ENCODE results near the gene TAB2. TPM values are rescaled to one million over a fixed set of nuclear protein-coding genes. Genes with fewer than 3 reads are reported as not detected.
"Not testable (repeated sequence)": the region's sequence is repeated elsewhere in the genome, so short reads cannot be mapped to it uniquely, and the experiment has no call there.

TAB2 gene
- total RNA-seq, 1 donor from 2014 or later: 50.6 TPM

DNA sequence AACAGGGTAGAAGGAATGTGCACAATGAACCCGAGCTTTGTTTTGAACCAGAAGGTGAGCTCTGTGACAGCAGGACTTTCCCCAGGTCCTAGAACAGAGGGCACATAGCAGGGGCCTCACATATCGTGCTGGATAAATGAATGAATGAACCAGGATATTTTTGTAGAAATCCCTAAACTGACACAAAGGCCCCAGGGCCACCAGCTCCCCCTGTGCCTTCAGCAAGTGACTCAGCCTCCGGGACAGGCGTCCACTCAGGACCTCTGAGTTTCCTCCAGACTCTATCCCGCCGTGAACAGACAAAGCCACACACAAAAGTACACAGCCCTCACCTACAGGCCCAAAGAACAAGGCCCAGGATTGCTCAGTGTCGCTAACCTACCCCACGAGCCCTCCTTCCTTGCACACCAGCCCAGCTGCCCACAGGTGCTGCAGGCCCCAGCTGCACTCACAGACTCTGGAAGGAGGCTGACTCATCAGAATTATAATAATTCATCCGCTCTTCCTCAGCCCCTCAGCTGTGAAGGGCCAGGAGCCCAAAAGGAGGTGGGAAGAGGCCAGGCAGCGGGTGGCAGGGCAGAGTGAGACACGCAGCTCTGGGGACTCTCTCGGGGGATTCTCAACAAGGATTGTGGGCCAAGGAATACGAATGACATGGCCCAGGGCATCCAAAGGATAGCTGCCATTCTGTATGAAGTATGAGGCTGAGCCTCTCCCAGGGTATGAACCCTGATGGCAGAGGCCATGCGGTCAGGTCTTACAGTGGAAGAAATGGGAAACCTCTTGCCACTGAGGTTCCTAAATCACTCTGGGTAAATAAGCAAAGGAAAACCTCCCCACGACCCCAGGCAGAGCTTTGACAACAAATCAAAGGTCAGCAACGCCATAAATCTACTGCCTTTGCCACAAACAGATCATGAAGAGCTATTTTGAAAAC is 123.5 kb downstream of the TAB2 start:
- H3K27ac Mint-ChIP-seq (ENCODE audit: unreplicated experiment): no peak overlapping the region
- H3K4me3 Mint-ChIP-seq (ENCODE audit: unreplicated experiment): no peak overlapping the region

GRCh38 chr6:149441740-149442139 is 124.2 kb downstream of the TAB2 start:
- TF ChIP-seq, protein P1, sequence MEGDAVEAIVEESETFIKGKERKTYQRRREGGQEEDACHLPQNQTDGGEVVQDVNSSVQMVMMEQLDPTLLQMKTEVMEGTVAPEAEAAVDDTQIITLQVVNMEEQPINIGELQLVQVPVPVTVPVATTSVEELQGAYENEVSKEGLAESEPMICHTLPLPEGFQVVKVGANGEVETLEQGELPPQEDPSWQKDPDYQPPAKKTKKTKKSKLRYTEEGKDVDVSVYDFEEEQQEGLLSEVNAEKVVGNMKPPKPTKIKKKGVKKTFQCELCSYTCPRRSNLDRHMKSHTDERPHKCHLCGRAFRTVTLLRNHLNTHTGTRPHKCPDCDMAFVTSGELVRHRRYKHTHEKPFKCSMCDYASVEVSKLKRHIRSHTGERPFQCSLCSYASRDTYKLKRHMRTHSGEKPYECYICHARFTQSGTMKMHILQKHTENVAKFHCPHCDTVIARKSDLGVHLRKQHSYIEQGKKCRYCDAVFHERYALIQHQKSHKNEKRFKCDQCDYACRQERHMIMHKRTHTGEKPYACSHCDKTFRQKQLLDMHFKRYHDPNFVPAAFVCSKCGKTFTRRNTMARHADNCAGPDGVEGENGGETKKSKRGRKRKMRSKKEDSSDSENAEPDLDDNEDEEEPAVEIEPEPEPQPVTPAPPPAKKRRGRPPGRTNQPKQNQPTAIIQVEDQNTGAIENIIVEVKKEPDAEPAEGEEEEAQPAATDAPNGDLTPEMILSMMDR (IDR thresholded peaks at IDR 0.05): no peak
- peaks cover 7% of the 10 kb centered on the region for H3K4me1 Mint-ChIP-seq (ENCODE audit: unreplicated experiment)
- no peak overlapping the region for H3K4me3 Mint-ChIP-seq (ENCODE audit: unreplicated experiment)
- H3K27me3 Mint-ChIP-seq (ENCODE audit: unreplicated experiment): no peaks in the 10 kb centered on the region
- no peak for DNase-seq (ENCODE audit: extremely low spot score, unreplicated experiment)
- no peaks in the 10 kb centered on the region for H3K9me3 Mint-ChIP-seq (ENCODE audit: unreplicated experiment)
- no peak overlapping the region for H3K27ac Mint-ChIP-seq (ENCODE audit: unreplicated experiment)
- no peaks in the 10 kb centered on the region for H3K36me3 Mint-ChIP-seq (ENCODE audit: unreplicated experiment)

More for the DNA sequence above, 123.5 kb downstream of the TAB2 start:
- no peaks in the 10 kb centered on the region for H3K36me3 Mint-ChIP-seq (ENCODE audit: unreplicated experiment)
- no peaks in the 10 kb centered on the region for H3K9me3 Mint-ChIP-seq (ENCODE audit: unreplicated experiment)
- TF ChIP-seq, protein P1 (IDR thresholded peaks at IDR 0.05): no peak
- no peaks in the 10 kb centered on the region for H3K27me3 Mint-ChIP-seq (ENCODE audit: unreplicated experiment)
- H3K4me1 Mint-ChIP-seq (ENCODE audit: unreplicated experiment): peaks cover 7% of the 10 kb centered on the region
- DNase-seq (ENCODE audit: extremely low spot score, unreplicated experiment): no peak

GRCh38 chr6:149443411-149444181 is 126.1 kb downstream of the TAB2 start:
- peaks cover 7% of the 10 kb centered on the region for H3K4me1 Mint-ChIP-seq (ENCODE audit: unreplicated experiment)
- H3K4me3 Mint-ChIP-seq (ENCODE audit: unreplicated experiment): no peak overlapping the region
- no peak overlapping the region for H3K27ac Mint-ChIP-seq (ENCODE audit: unreplicated experiment)
- no peaks in the 10 kb centered on the region for H3K9me3 Mint-ChIP-seq (ENCODE audit: unreplicated experiment)
- TF ChIP-seq, protein P1 (IDR thresholded peaks at IDR 0.05): no peak
- no peaks in the 10 kb centered on the region for H3K36me3 Mint-ChIP-seq (ENCODE audit: unreplicated experiment)
- H3K27me3 Mint-ChIP-seq (ENCODE audit: unreplicated experiment): no peaks in the 10 kb centered on the region
- no peak for DNase-seq (ENCODE audit: extremely low spot score, unreplicated experiment)

GRCh38 chr6:149444360-149445094 is 127.0 kb downstream of the TAB2 start:
- H3K27me3 Mint-ChIP-seq (ENCODE audit: unreplicated experiment); H3K27ac Mint-ChIP-seq (ENCODE audit: unreplicated experiment); H3K9me3 Mint-ChIP-seq (ENCODE audit: unreplicated experiment); H3K4me3 Mint-ChIP-seq (ENCODE audit: unreplicated experiment); H3K4me1 Mint-ChIP-seq (ENCODE audit: unreplicated experiment); H3K36me3 Mint-ChIP-seq (ENCODE audit: unreplicated experiment); DNase-seq (ENCODE audit: extremely low spot score, unreplicated experiment): not testable (repeated sequence)

DNA sequence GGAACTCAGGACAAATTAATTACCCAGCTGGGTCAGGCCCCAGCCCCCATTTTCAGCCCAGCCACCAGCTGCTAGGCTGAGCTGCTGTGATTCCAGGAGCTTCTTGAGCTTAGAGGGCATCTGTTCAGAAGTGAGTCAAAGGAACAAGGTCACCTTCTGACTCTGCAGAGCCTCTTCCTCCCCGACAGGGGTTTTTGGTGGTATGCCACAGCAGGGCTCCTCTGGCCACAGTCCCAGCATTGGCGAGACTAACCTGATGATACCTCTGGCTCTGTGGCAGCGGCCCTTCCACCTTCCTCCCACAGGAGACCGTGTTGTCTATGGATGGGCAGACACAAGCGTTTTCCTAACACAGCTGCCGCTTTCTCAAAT is 127.6 kb downstream of the TAB2 start:
- TF ChIP-seq, protein P1 (IDR thresholded peaks at IDR 0.05): no peak
- H3K27me3 Mint-ChIP-seq (ENCODE audit: unreplicated experiment): no peaks in the 10 kb centered on the region
- no peak overlapping the region for H3K4me3 Mint-ChIP-seq (ENCODE audit: unreplicated experiment)
- H3K36me3 Mint-ChIP-seq (ENCODE audit: unreplicated experiment): no peaks in the 10 kb centered on the region
- no peak for DNase-seq (ENCODE audit: extremely low spot score, unreplicated experiment)
- H3K9me3 Mint-ChIP-seq (ENCODE audit: unreplicated experiment): no peaks in the 10 kb centered on the region
- peaks cover 7% of the 10 kb centered on the region for H3K4me1 Mint-ChIP-seq (ENCODE audit: unreplicated experiment)
- no peak overlapping the region for H3K27ac Mint-ChIP-seq (ENCODE audit: unreplicated experiment)

Measured in osteocyte (in vitro differentiated cells).